Neuronal stem cell (in vitro differentiated cells): ENCODE data around the gene MPHOSPH8. TPM values are rescaled to one million over a fixed set of nuclear protein-coding genes. Genes with fewer than 3 reads are reported as not detected.
A peak's percentile ranks its signal among the peaks of the same experiment; 100 is the strongest.

Experiments
- DNase-seq: peaks from one replicate; pipeline ENCODE4 v3.0.0-alpha.2; 2013; ENCODE audit warnings: low spot score
- H2AFZ ChIP-seq: one replicate; pipeline ENCODE4 v1.6.1; 2013; ENCODE audit warnings: mild to moderate bottlenecking, low read length, inconsistent platforms
- H2AK5ac ChIP-seq: 2 replicates; pipeline ENCODE4 v1.6.1; 2013; ENCODE audit warnings: low read depth, mild to moderate bottlenecking, inconsistent platforms, low read length, moderate library complexity, mixed read lengths
- H2BK120ac ChIP-seq: 2 replicates; pipeline ENCODE4 v1.6.1; 2013; ENCODE audit warnings: low read depth, mild to moderate bottlenecking, inconsistent platforms, low read length, moderate library complexity, mixed read lengths
- H2BK12ac ChIP-seq: one replicate; pipeline ENCODE4 v1.6.1; 2013; ENCODE audit warnings: low read length, inconsistent platforms
- H2BK15ac ChIP-seq: 2 replicates; pipeline ENCODE4 v1.6.1; 2013; ENCODE audit warnings: mild to moderate bottlenecking, low read length, inconsistent platforms, mixed read lengths
- H2BK5ac ChIP-seq: one replicate; pipeline ENCODE4 v1.6.1; 2013; ENCODE audit warnings: inconsistent platforms, mild to moderate bottlenecking, low read length, moderate library complexity
- H3K14ac ChIP-seq: one replicate; pipeline ENCODE4 v1.6.1; 2013; ENCODE audit warnings: low read length, inconsistent platforms
- H3K18ac ChIP-seq: 2 replicates; pipeline ENCODE4 v1.6.1; 2013; ENCODE audit warnings: low read length, inconsistent platforms
- H3K23ac ChIP-seq: 2 replicates; pipeline ENCODE4 v1.6.1; 2013; ENCODE audit warnings: low read depth, mild to moderate bottlenecking, mixed read lengths, low read length, inconsistent platforms; ENCODE audit not compliant: poor library complexity
- H3K27ac ChIP-seq: replicated peaks from 3 replicates; pipeline ENCODE4 v1.5.1; 2013; ENCODE audit warnings: low read length, inconsistent platforms
- H3K27me3 ChIP-seq, 3 experiments: 2 replicates each; pipeline ENCODE4 v1.6.1; 2013; ENCODE audit warnings: low read length in 3 of 3, mild to moderate bottlenecking in 2 of 3, inconsistent platforms in 1 of 3, low read depth in 1 of 3, mixed read lengths in 1 of 3, moderate library complexity in 1 of 3; ENCODE audit not compliant: control insufficient read depth in 3 of 3, insufficient read depth in 3 of 3
- H3K36me3 ChIP-seq, 2 donors: replicated peaks in 1 of 2; 2 replicates each; pipeline ENCODE4 v1.6.1; 2013; ENCODE audit warnings: low read length in 2 of 2; ENCODE audit not compliant: control insufficient read depth in 2 of 2, insufficient read depth in 2 of 2
- H3K4ac ChIP-seq: 2 replicates; pipeline ENCODE4 v1.6.1; 2013; ENCODE audit warnings: inconsistent platforms, mild to moderate bottlenecking, low read length, moderate library complexity
- H3K4me1 ChIP-seq, 2 donors: 1 replicate in 1 of 2; 2 replicates in 1 of 2; pipeline ENCODE4 v1.6.1; 2013; ENCODE audit warnings: low read length in 2 of 2, low read depth in 1 of 2; ENCODE audit not compliant: control insufficient read depth in 2 of 2, insufficient read depth in 1 of 2
- H3K4me2 ChIP-seq: one replicate; pipeline ENCODE4 v1.6.1; 2013; ENCODE audit warnings: mild to moderate bottlenecking, low read length, inconsistent platforms; ENCODE audit not compliant: insufficient read depth, poor library complexity, severe bottlenecking
- H3K4me3 ChIP-seq, 2 donors: 2 replicates each; pipeline ENCODE4 v1.5.1; 2013; ENCODE audit warnings: low read length in 2 of 2, mild to moderate bottlenecking in 2 of 2, inconsistent platforms in 1 of 2, moderate library complexity in 1 of 2
- H3K79me1 ChIP-seq: one replicate; pipeline ENCODE4 v1.6.1; 2013; ENCODE audit warnings: low read depth, mild to moderate bottlenecking, inconsistent platforms, low read length, moderate library complexity
- H3K9ac ChIP-seq: one replicate; pipeline ENCODE4 v1.6.1; 2013; ENCODE audit warnings: mild to moderate bottlenecking, low read depth, low read length, inconsistent platforms; ENCODE audit not compliant: poor library complexity
- H3K9me3 ChIP-seq, 2 donors: replicated peaks in 1 of 2; 2 replicates each; pipeline versions ENCODE3 to v1.6.1; 2013; ENCODE audit warnings: low read length in 2 of 2, mild to moderate bottlenecking in 2 of 2, inconsistent platforms in 1 of 2, low read depth in 1 of 2, mixed read lengths in 1 of 2, moderate library complexity in 1 of 2; ENCODE audit not compliant: control insufficient read depth in 2 of 2, insufficient read depth in 1 of 2
- H4K8ac ChIP-seq: one replicate; pipeline ENCODE4 v1.6.1; 2013; ENCODE audit warnings: low read depth, mild to moderate bottlenecking, inconsistent platforms, low read length, moderate library complexity
- H4K91ac ChIP-seq: one replicate; pipeline ENCODE4 v1.6.1; 2013; ENCODE audit warnings: low read length, low read depth, mild to moderate bottlenecking, inconsistent platforms; ENCODE audit not compliant: poor library complexity
- WGBS, 2 donors: extraction: QIAGEN DNeasy Blood & Tissue Kit; methylation state at CpG; one replicate each; pipeline ENCODE4 v1.1.7; 2013; ENCODE audit warnings: missing lambda C conversion rate in 2 of 2, mixed read lengths in 1 of 2; ENCODE audit not compliant: insufficient read length in 2 of 2, insufficient replicate concordance in 1 of 2; ENCODE audit errors: extremely low coverage in 2 of 2; 5-methylcytosine and 5-hydroxymethylcytosine counted together
- polyA plus RNA-seq, 2 experiments: library from polyadenylated mRNA; stranded (reverse); fragments of 200-250 nt; gene quantifications; one replicate each; pipeline ENCODE4 v1.2.3, GENCODE V29; 2013

The MPHOSPH8 gene
- polyA plus RNA-seq (2013, experiment 1 of 2), result 22.1 TPM
- 22.6 TPM for polyA plus RNA-seq (2013, experiment 2 of 2)

DNA sequence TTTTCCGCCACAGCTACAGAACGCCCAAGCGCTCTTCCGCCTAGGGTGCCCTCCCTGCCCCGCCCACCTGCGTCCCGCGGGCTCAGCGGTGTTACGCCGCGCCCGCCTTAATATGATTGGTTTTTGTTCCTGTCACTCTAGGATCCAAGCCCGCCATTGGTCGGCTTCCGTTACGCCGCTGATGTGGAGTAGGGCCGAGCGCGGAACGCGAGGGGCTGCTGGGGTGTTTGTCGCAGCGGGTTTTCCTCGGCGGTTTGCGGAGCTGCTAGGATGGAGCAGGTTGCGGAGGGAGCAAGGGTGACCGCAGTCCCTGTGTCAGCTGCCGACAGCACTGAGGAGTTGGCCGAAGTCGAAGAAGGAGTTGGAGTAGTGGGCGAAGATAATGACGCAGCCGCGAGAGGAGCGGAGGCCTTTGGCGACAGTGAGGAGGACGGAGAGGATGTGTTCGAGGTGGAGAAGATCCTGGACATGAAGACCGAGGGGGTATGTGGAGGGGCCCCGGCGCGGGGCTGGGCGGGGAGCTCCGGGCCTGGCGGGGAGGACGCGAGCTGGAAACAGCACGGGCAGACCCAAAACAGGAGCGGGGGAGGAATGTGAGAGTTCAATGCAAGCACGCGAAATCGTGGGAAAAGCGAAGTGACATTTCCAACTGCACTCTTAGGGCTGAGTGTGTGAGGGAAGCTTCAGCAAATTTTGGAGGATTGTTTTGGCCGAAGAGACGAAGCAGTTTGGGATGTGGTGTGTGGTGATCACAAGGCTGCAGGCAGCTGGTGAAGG is at the start of gene MPHOSPH8:
Gene MPHOSPH8, plus strand, starts transcription at position 181 of the 777 bp plus-strand sequence. Its CDS starts 90 bp downstream, at position 271.
- H3K18ac ChIP-seq, result peak within 1 kb of the TSS; percentile 72
- peak within 1 kb of the TSS; percentile 89 for H3K9ac ChIP-seq
- DNase-seq, result peak; percentile 93
- H3K27ac ChIP-seq, result peak within 1 kb of the TSS; percentile 45
- peaks cover 0 to 5% of the 10 kb centered on the region in 2 donors for H3K4me1 ChIP-seq
- no peak within 1 kb of the TSS for H2BK5ac ChIP-seq
- H2BK120ac ChIP-seq, result no peak within 1 kb of the TSS
- peak within 1 kb of the TSS; percentile 77 for H3K4me2 ChIP-seq
- no peak within 1 kb of the TSS for H4K8ac ChIP-seq
- no peaks in the 10 kb centered on the region for H3K9me3 ChIP-seq
- H3K36me3 ChIP-seq, result peaks cover 0 to 24% of the 10 kb centered on the region in 2 donors
- H3K23ac ChIP-seq, result peak within 1 kb of the TSS; percentile 21
- H4K91ac ChIP-seq, result no peak within 1 kb of the TSS
- H2BK15ac ChIP-seq, result no peak within 1 kb of the TSS
- no peak within 1 kb of the TSS for H2BK12ac ChIP-seq
- no CpG with 5 or more reads among the region's 58 CpGs for WGBS, 2 donors
- no peaks in the 10 kb centered on the region for H3K79me1 ChIP-seq
- peak within 1 kb of the TSS; percentile 69 to 94 for H3K4me3 ChIP-seq
- peak within 1 kb of the TSS; percentile 95 for H2AFZ ChIP-seq
- H3K4ac ChIP-seq, result no peak within 1 kb of the TSS
- H3K14ac ChIP-seq, result no peak within 1 kb of the TSS
- H3K27me3 ChIP-seq, result no peaks in the 10 kb centered on the region
- H2AK5ac ChIP-seq, result no peak within 1 kb of the TSS

- H3K4me2 ChIP-seq, result no peak overlapping the region
- H3K27me3 ChIP-seq, result peaks cover 0 to 13% (median 0%) of the 10 kb centered on the region in 3 experiments
- H3K9me3 ChIP-seq, result peaks cover 0 to 16% of the 10 kb centered on the region in 2 donors
- H3K9ac ChIP-seq, result no peak overlapping the region
- no peak overlapping the region for H3K4me3 ChIP-seq
- H2AK5ac ChIP-seq, result no peak overlapping the region
- H3K27ac ChIP-seq, result no peak overlapping the region
- no peak overlapping the region for H4K8ac ChIP-seq
- no peak overlapping the region for H3K23ac ChIP-seq
- no peak overlapping the region for H2BK5ac ChIP-seq
- H3K36me3 ChIP-seq, result no peaks in the 10 kb centered on the region
- H2BK12ac ChIP-seq, result no peak overlapping the region
- H3K4ac ChIP-seq, result no peak overlapping the region
- H3K18ac ChIP-seq, result no peak overlapping the region
- H2AFZ ChIP-seq, result no peak overlapping the region
- H3K4me1 ChIP-seq, result no peaks in the 10 kb centered on the region
- no peak overlapping the region for H2BK15ac ChIP-seq
- DNase-seq, result no peak
- H4K91ac ChIP-seq, result no peak overlapping the region
- no peak overlapping the region for H3K14ac ChIP-seq
- no CpG with 5 or more reads among the region's 17 CpGs for WGBS, 2 donors
- no peak overlapping the region for H2BK120ac ChIP-seq
- peaks cover 1% of the 10 kb centered on the region for H3K79me1 ChIP-seq
Observed at GRCh38 chr13:19586904-19587634, 46.4 kb upstream of the MPHOSPH8 start.

DNA sequence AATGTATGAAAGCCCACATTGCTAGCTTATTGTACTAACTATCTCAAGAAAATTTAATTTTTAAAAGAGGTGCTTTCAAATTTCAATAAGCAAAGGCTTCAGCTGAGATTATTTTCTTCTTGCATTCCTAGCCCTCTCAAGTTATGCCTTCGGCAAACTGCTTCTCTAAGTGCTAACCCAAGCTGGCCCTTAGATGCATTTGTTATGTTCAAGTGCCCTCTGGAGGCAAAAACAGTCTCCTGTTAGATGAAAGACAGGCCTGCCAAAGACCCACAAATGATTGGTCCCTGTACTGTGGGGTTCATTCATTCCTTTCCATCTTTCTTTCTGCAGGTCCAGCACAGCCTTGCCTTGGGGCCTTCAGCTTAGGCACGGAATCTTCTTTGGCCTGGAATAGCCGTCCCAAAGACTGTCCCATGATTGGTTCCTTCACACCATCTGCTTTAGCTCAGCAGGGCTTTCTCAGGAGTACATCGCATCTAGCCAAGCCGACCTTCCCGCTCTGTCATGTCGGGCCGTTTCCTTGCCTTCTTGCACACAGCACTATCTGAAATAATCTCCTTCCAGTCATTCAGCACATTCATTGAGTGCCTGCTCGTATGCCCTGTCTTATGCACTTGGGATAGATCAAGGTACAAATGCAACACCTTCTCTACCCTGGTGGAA is 45.7 kb upstream of the MPHOSPH8 start:
- WGBS, 2 donors, result no CpG with 5 or more reads among the region's 9 CpGs

More for the DNA sequence above, 45.7 kb upstream of the MPHOSPH8 start:
- Histone ChIP-seq H3K9me3 (peaks cover 0 to 18% of the 10 kb centered on the region in 2 donors), H3K27me3 (peaks cover 0 to 17% (median 0%) of the 10 kb centered on the region in 3 experiments), H3K79me1 (peaks cover 1% of the 10 kb centered on the region), H2AFZ (no peak overlapping the region), H3K4me2 (no peak overlapping the region), H3K18ac (no peak overlapping the region), H2BK120ac (no peak overlapping the region), H3K4me3 (no peak overlapping the region), H3K27ac (no peak overlapping the region), H3K36me3 (no peaks in the 10 kb centered on the region), H3K9ac (no peak overlapping the region), H4K8ac (no peak overlapping the region), H3K14ac (no peak overlapping the region), H3K4me1 (no peaks in the 10 kb centered on the region), H2BK15ac (no peak overlapping the region), H2AK5ac (no peak overlapping the region), H4K91ac (no peak overlapping the region), H3K4ac (no peak overlapping the region), H2BK12ac (no peak overlapping the region), H3K23ac (no peak overlapping the region), H2BK5ac (no peak overlapping the region)
- DNase-seq, result no peak
